ENCODE measurements around the gene ABCB11.

DNA sequence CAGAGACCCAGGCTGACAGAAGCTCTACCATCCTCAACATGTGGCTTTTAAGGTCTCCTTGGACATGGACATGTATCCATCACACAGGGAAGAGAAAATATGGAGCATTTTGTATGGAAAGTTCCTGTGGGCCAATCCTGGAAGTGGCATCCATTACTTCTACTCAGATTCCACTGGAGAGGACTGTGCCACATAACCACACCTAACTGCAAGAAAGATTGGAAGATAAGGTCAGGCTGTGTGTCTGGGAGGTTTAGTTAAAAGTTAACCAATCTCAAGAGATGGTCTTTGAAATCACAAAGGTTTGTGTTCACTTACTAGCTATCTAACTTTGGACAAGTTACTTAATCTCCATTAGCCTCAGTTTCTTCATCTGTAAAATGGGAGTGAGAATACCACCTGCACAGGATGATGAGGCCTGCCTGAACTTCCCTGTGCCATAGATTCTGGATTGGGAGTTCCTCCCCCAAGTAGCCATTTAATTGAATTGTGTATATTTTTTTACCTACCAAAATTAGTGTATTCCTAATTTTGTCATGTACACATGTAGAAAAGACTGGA lies 3.9 kb upstream of the ABCB11 start:
- TF ChIP-seq SIN3A (IDR thresholded peaks at IDR 0.05; ENCODE audit: low read depth): no peak
- TF ChIP-seq, protein P1, sequence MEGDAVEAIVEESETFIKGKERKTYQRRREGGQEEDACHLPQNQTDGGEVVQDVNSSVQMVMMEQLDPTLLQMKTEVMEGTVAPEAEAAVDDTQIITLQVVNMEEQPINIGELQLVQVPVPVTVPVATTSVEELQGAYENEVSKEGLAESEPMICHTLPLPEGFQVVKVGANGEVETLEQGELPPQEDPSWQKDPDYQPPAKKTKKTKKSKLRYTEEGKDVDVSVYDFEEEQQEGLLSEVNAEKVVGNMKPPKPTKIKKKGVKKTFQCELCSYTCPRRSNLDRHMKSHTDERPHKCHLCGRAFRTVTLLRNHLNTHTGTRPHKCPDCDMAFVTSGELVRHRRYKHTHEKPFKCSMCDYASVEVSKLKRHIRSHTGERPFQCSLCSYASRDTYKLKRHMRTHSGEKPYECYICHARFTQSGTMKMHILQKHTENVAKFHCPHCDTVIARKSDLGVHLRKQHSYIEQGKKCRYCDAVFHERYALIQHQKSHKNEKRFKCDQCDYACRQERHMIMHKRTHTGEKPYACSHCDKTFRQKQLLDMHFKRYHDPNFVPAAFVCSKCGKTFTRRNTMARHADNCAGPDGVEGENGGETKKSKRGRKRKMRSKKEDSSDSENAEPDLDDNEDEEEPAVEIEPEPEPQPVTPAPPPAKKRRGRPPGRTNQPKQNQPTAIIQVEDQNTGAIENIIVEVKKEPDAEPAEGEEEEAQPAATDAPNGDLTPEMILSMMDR (IDR thresholded peaks at IDR 0.05 in 2 of 3, conservative IDR thresholded peaks at IDR 0.05 in 1 of 3; ENCODE audit: borderline replicate concordance in 1 of 3, insufficient read depth in 1 of 3, low read depth in 2 of 3, low read length in 2 of 3): no peak
- no peak for TF ChIP-seq JUND (IDR thresholded peaks at IDR 0.05)
- no peak for TF ChIP-seq ATF3 (IDR thresholded peaks at IDR 0.05)
- TF ChIP-seq POLR2A (IDR thresholded peaks at IDR 0.05; ENCODE audit: borderline replicate concordance, extremely low read depth, insufficient read depth, insufficient read length): no peak
- no peak for TF ChIP-seq SP1 (IDR thresholded peaks at IDR 0.05; ENCODE audit: low read depth)
- no peak for TF ChIP-seq EGR1 (IDR thresholded peaks at IDR 0.05; ENCODE audit: low read depth)
- no peak for TF ChIP-seq EZH2phosphoT487 (IDR thresholded peaks at IDR 0.05; ENCODE audit: borderline replicate concordance)
- TF ChIP-seq POLR2AphosphoS5 (IDR thresholded peaks at IDR 0.05; ENCODE audit: low read depth, low read length): no peak
- TF ChIP-seq RAD21 (IDR thresholded peaks at IDR 0.05; ENCODE audit: low read depth): no peak
- TF ChIP-seq YY1 (IDR thresholded peaks at IDR 0.05; ENCODE audit: extremely low read depth, insufficient replicate concordance, low read depth, low read length): no peak
- no peak for TF ChIP-seq EZH2 (IDR thresholded peaks at IDR 0.05)

Data from HCT116 (cell line).